Duodenal mucosa (tissue), 2 donors: ENCODE measurements around the gene IKZF1.

Source experiments
- H3K27ac ChIP-seq: one replicate; pipeline ENCODE4 v1.7.0; 2013; ENCODE audit warnings: low read depth, low read length
- H3K27me3 ChIP-seq, 2 donors: one replicate each; pipeline ENCODE4 v1.7.0; 2013; ENCODE audit warnings: low read length in 2 of 2, control low read depth in 1 of 2; ENCODE audit not compliant: insufficient read depth in 2 of 2, control insufficient read depth in 1 of 2
- H3K36me3 ChIP-seq, 2 donors: one replicate each; pipeline ENCODE4 v1.7.0; 2013; ENCODE audit warnings: low read length in 2 of 2, control low read depth in 1 of 2; ENCODE audit not compliant: insufficient read depth in 2 of 2, control insufficient read depth in 1 of 2
- H3K4me1 ChIP-seq, 2 donors: one replicate each; pipeline ENCODE4 v1.7.0; 2013; ENCODE audit warnings: low read length in 2 of 2, control low read depth in 1 of 2; ENCODE audit not compliant: insufficient read depth in 2 of 2, control insufficient read depth in 1 of 2
- H3K4me3 ChIP-seq, 2 donors: one replicate each; pipeline ENCODE4 v1.7.0; 2013; ENCODE audit warnings: low read length in 2 of 2, low read depth in 1 of 2
- H3K9ac ChIP-seq, 2 donors: one replicate each; pipeline ENCODE4 v1.7.0; 2013; ENCODE audit warnings: low read length in 2 of 2, low read depth in 1 of 2
- H3K9me3 ChIP-seq, 2 donors: one replicate each; pipeline ENCODE4 v1.7.0; 2013; ENCODE audit warnings: low read length in 2 of 2, control low read depth in 1 of 2; ENCODE audit not compliant: control insufficient read depth in 1 of 2

IKZF1 gene

GRCh38 chr7:50436133-50436806 is 131.8 kb downstream of the IKZF1 start:
- Histone ChIP-seq H3K4me3 (no peak overlapping the region), H3K36me3 (peaks cover 0 to 5% of the 10 kb centered on the region in 2 donors), H3K27me3 (no peaks in the 10 kb centered on the region), H3K9ac (no peak overlapping the region), H3K27ac (no peak overlapping the region), H3K9me3 (no peaks in the 10 kb centered on the region), H3K4me1 (no peaks in the 10 kb centered on the region)

- Histone ChIP-seq H3K36me3 (peaks cover 11 to 27% of the 10 kb centered on the region in 2 donors), H3K4me3 (no peak overlapping the region), H3K9ac (no peak overlapping the region), H3K4me1 (peaks cover 9 to 14% of the 10 kb centered on the region in 2 donors), H3K9me3 (no peaks in the 10 kb centered on the region), H3K27me3 (no peaks in the 10 kb centered on the region), H3K27ac (no peak overlapping the region)
Measured at GRCh38 chr7:50446542-50446960, 142.0 kb downstream of the IKZF1 start.

DNA sequence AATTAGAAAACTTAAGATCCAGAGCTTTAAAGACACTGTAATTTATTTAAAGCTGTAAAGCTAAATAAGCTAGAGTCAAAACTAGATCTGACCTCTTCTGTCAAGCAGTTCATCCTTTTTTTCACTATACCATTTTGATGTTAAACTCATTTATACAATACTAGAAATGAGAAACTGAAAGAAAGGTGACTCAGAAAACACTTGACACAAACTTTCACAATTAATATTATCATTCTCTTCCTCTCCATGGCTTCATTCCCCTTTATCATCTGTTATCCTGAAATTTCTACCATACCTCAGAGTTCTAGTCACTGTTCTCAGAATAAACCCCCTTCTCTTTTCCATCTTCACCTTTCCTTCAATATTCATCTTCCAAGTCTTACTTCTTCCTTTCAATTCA is 144.3 kb downstream of the IKZF1 start:
- Histone ChIP-seq H3K9me3 (no peaks in the 10 kb centered on the region), H3K36me3 (peaks cover 11 to 26% of the 10 kb centered on the region in 2 donors), H3K27ac (no peak overlapping the region), H3K9ac (no peak overlapping the region), H3K27me3 (no peaks in the 10 kb centered on the region), H3K4me1 (peaks cover 9 to 14% of the 10 kb centered on the region in 2 donors), H3K4me3 (no peak overlapping the region)

DNA sequence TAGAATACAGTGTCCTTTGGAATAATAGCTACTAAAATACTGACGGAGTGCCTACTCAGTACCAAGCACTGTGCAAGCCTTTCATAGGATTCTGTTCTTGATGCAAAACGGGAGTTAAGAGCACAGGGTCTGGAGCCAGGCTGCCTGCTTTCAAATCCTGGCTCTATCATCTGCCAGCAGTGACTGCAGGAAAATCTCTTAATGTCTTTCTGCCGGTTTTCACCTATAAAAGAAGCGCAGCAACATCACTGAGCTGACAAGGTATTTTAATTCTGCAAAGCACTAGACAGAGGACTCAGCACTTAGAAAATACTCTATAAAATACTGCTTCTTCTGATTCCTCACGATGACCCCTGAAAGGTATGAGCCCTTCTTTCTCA is 145.0 kb downstream of the IKZF1 start:
- Histone ChIP-seq H3K4me1 (peaks cover 9 to 14% of the 10 kb centered on the region in 2 donors), H3K9me3 (no peaks in the 10 kb centered on the region), H3K27ac (no peak overlapping the region), H3K27me3 (no peaks in the 10 kb centered on the region), H3K4me3 (peak overlapping the region; percentile 82 to 91), H3K36me3 (peaks cover 11 to 21% of the 10 kb centered on the region in 2 donors), H3K9ac (peak overlapping the region; percentile 71 to 84)

DNA sequence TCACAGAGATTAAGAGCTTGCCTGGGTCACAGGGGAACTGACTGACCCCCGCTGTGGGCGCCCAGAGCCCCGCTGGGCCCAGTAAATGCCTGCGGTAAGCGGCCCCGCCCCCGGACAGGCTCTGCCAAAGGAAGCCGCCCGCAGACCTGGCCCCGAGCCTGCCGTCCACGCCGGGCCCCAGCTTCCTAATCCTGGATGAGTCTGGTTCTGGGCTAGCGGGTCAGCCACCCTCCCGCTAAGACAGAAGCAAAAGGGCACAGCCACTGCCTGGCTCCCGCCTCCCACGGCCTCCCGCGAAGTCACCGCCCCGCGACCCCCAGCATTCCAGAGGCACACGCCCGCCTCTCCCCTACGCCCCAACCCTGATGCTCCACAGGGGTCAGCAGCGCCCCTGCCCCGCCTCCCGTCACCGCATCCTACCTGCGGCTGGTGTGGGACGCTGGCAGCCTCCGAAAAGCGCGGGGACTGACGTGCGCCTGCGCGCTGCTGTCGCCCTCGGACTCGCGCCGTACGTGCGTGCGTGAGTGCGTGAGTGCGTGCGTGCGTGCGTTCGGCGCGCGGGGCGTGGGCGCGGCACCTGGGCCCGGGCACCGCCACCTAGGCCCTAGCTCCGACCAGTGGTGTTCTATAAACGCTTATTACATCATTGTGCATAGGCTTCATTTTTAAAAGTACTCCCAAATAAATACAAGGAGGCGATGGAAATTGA is 145.5 kb downstream of the IKZF1 start, which contains the start of gene FIGNL1:
TSS of gene FIGNL1 (minus strand) at position 470 of the 709 bp plus-strand sequence. CDS start 3,063 bp downstream, outside the sequence.
- no peaks in the 10 kb centered on the region for H3K27me3 ChIP-seq
- H3K27ac ChIP-seq: peak within 1 kb of the TSS; percentile 60
- H3K36me3 ChIP-seq: peaks cover 11 to 21% of the 10 kb centered on the region in 2 donors
- peaks cover 9 to 18% of the 10 kb centered on the region in 2 donors for H3K4me1 ChIP-seq
- peak within 1 kb of the TSS; percentile 71 to 84 for H3K9ac ChIP-seq
- peak within 1 kb of the TSS; percentile 82 to 91 for H3K4me3 ChIP-seq
- no peaks in the 10 kb centered on the region for H3K9me3 ChIP-seq

GRCh38 chr7:50450590-50451032 is 146.1 kb downstream of the IKZF1 start:
- peak overlapping the region; percentile 60 for H3K27ac ChIP-seq
- H3K4me1 ChIP-seq: peaks cover 9 to 23% of the 10 kb centered on the region in 2 donors
- no peaks in the 10 kb centered on the region for H3K9me3 ChIP-seq
- H3K9ac ChIP-seq: peak overlapping the region; percentile 71 to 84
- peak overlapping the region; percentile 82 to 91 for H3K4me3 ChIP-seq
- H3K36me3 ChIP-seq: peaks cover 11 to 15% of the 10 kb centered on the region in 2 donors
- no peaks in the 10 kb centered on the region for H3K27me3 ChIP-seq
